BJ (cell line): ENCODE results near the gene OPCML. TPM values are rescaled to one million over a fixed set of nuclear protein-coding genes. Genes with fewer than 3 reads are reported as not detected.

Experiments used
- CTCF ChIA-PET: fragments of 350-600 bp; formaldehyde crosslinking; extraction: SDS; loops from one replicate; lab custom pipeline; 2021; ENCODE audit warnings: antibody characterized with exemption, inconsistent platforms; lab: Yijun Ruan, JAX
- POLR2A ChIA-PET: fragments of 300-600 bp; sonication (Branson Sonifier 250); formaldehyde crosslinking; extraction: SDS; loops from one replicate; lab custom pipeline; 2021; ENCODE audit warnings: antibody characterized with exemption; lab: Charles Lee
- DNase-seq: peaks from one replicate; pipeline ENCODE4 v3.0.0-alpha.2; 2011; ENCODE audit warnings: low read depth
- H3K27me3 ChIP-seq: 2 replicates; pipeline ENCODE4 v1.6.0; 2011; ENCODE audit warnings: low read length; ENCODE audit not compliant: control insufficient read depth, insufficient read depth
- H3K36me3 ChIP-seq: 2 replicates; pipeline ENCODE4 v1.5.1; 2011; ENCODE audit warnings: low read length; ENCODE audit not compliant: control insufficient read depth, insufficient read depth
- H3K4me3 ChIP-seq: 2 replicates; pipeline ENCODE4 v1.5.1; 2011; ENCODE audit warnings: low read depth, mild to moderate bottlenecking, control low read depth, low read length
- CTCF ChIP-seq: IDR thresholded peaks from 2 replicates; pipeline ENCODE4 v1.5.1; 2011; ENCODE audit warnings: low read depth, mild to moderate bottlenecking, control low read depth, inconsistent platforms, low read length, moderate library complexity; ENCODE audit not compliant: insufficient read depth
- polyA plus RNA-seq: library from polyadenylated mRNA; depleted of rRNA; stranded (reverse); fragments of >200 nt; gene quantifications from 2 replicates; pipeline ENCODE4 v1.2.3, GENCODE V29; 2011

Gene OPCML
- polyA plus RNA-seq, 1 experiment = 2.0 TPM

GRCh38 chr11:133258751-133259150 is 273.6 kb downstream of the OPCML start:
- H3K36me3 ChIP-seq = no peaks in the 10 kb centered on the region
- H3K4me3 ChIP-seq = no peak overlapping the region
- ChIA-PET POLR2A (no interaction called here), CTCF (no interaction called here)
- no peak for TF ChIP-seq CTCF
- no peaks in the 10 kb centered on the region for H3K27me3 ChIP-seq
- DNase-seq = no peak

- Histone ChIP-seq H3K27me3 (no peaks in the 10 kb centered on the region), H3K4me3 (no peak overlapping the region), H3K36me3 (no peaks in the 10 kb centered on the region)
- no peak for DNase-seq
- POLR2A ChIA-PET = no interaction called here
- TF ChIP-seq CTCF = no peak
- CTCF ChIA-PET = no interaction called here
Measured at GRCh38 chr11:133254601-133255000, 277.7 kb downstream of the OPCML start.

GRCh38 chr11:133253570-133253969 is 278.7 kb downstream of the OPCML start:
- Histone ChIP-seq H3K27me3 (no peaks in the 10 kb centered on the region), H3K4me3 (no peak overlapping the region), H3K36me3 (no peaks in the 10 kb centered on the region)
- no peak for DNase-seq
- POLR2A ChIA-PET = no interaction called here
- CTCF ChIA-PET = no interaction called here
- TF ChIP-seq CTCF = no peak

- ChIA-PET CTCF (interaction anchor here (0.7 kb wide), 1 partner anchor 189 kb away, joined by 3 read pairs; no protein-coding TSS in a partner anchor), POLR2A (no interaction called here)
- H3K27me3 ChIP-seq = no peaks in the 10 kb centered on the region
- DNase-seq = no peak
- no peak overlapping the region for H3K4me3 ChIP-seq
- TF ChIP-seq CTCF = no peak
- no peaks in the 10 kb centered on the region for H3K36me3 ChIP-seq
Measured at GRCh38 chr11:133251841-133252240, 280.5 kb downstream of the OPCML start.

- Histone ChIP-seq H3K36me3 (no peaks in the 10 kb centered on the region), H3K27me3 (no peaks in the 10 kb centered on the region), H3K4me3 (no peak overlapping the region)
- no peak for TF ChIP-seq CTCF
- DNase-seq = no peak
- ChIA-PET CTCF (interaction anchor here (0.6 to 0.7 kb wide), 2 partner anchors 42 to 100 kb away, joined by 3 read pairs; no protein-coding TSS in a partner anchor), POLR2A (no interaction called here)
Measured at GRCh38 chr11:133249530-133249929, 282.8 kb downstream of the OPCML start.
